Stimulated activated CD4-positive, alpha-beta T cell treated with anti-CD3 and anti-CD28 coated beads, Interleukin-15, amount 100 ng/mL, for 24 hours (primary cell): ENCODE results near the gene SPINK4.

Experiments used
- DNase-seq: peaks from one replicate; pipeline ENCODE4 v3.0.0-alpha.2; 2020

Gene SPINK4

DNA sequence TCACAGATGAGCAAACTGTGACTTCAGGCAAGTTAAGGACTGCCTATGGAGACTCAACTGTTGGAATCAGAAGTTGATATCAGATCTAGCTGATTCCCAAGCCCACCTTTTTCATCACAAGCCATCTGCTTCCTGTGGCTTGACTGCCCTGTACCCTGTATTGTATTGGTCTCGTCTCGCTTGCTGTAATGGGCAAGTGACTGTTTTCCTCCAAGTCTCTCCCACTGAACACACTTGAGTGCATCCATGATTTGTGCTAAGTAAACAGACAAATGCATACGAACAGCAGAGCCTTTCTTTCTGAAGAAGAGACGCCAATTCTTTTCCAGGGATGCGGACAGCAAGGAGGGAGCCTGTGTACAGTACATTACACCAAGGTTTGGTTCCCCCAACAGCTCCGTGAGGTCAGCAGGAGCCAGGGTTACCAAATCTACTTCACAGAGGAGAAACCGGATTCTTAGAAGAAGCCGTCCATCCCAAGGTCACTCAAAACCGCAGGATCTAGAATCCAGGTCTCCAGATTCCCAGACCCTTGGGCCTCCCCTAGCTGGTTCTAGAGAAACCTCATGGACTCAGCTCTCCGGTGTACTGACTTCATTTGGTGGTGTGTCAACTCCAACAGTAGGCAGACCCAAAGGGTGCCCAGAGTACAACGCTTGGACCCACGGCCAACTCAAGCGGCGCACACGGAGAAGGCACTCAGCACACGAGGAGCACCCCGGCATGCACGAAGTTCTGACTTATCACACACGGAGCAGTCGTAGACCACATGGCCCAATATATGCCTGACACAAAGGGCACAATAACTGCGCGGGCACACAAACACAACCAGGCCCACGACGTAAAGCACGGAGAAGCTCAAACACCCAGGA, 23.4 kb downstream of the SPINK4 start:
- DNase-seq, result no peak

GRCh38 chr9:33264003-33264472, 24.1 kb downstream of the SPINK4 start:
- DNase-seq, result peak; percentile 63

- DNase-seq, result peak; percentile 100
Measured at GRCh38 chr9:33264473-33265177, 24.7 kb downstream of the SPINK4 start, which contains the start of the genes BAG1 and CHMP5. Gene BAG1, minus strand, starts transcription at chr9:33264708. Gene CHMP5, plus strand, starts transcription at chr9:33265049. Its CDS starts 30 bp downstream, at chr9:33265079.

GRCh38 chr9:33265211-33265865, 25.4 kb downstream of the SPINK4 start:
- DNase-seq, result no peak

DNA sequence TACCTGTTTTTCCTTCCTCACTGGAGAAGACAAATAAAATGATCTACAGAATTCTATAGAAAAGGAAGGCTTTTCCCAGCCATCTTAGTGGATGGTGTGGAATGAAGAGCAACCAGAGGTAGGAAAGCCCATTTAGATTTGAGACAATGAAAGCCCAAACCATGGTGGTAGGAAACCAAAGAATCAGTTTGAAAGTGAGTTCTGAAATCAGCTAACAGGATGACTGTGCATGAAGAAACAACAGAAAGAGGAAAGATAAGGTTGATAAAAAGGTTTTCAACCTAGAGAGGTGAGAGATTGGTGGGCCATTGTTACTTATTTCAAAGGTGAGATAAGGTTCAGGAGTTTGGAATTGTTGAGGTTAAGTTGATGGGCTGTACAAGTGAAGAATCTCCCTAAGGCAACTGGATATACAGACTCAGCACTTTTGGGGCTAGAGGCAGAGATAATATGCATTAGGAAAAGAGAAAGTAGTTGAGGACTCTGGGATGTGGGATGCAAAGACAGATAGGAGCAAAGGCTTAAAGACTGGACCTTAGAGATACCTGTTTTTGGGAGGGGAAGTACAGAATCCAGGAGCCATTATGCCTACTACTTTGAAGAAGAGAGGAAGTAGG, 27.3 kb downstream of the SPINK4 start:
- no peak for DNase-seq

GRCh38 chr9:33270146-33270545, 30.2 kb downstream of the SPINK4 start:
- no peak for DNase-seq

GRCh38 chr9:33272061-33272460, 32.1 kb downstream of the SPINK4 start:
- no peak for DNase-seq

GRCh38 chr9:33273266-33273971, 33.5 kb downstream of the SPINK4 start:
- no peak for DNase-seq

GRCh38 chr9:33273972-33274328, 34.0 kb downstream of the SPINK4 start:
- no peak for DNase-seq

GRCh38 chr9:33277484-33277883, 37.5 kb downstream of the SPINK4 start:
- DNase-seq, result no peak

DNA sequence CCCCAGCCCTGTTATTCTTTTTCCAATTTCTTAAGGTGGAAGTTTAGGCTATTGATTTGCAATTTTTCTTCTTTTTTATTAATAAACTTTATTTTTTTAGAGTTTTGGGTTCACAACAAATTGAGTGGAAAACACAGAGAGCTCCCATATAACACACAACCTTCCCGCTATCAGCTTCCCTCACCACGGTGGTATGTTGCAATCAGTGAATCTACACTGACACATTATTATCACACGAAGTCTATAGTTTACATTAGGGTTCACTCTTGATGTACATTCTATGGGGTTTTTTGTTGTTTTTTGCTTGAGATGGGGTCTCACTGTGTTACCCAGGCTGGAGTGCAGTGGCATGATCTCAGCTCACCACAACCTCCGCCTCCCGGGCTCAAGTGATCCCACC, 45.5 kb downstream of the SPINK4 start:
- no peak for DNase-seq

DNA sequence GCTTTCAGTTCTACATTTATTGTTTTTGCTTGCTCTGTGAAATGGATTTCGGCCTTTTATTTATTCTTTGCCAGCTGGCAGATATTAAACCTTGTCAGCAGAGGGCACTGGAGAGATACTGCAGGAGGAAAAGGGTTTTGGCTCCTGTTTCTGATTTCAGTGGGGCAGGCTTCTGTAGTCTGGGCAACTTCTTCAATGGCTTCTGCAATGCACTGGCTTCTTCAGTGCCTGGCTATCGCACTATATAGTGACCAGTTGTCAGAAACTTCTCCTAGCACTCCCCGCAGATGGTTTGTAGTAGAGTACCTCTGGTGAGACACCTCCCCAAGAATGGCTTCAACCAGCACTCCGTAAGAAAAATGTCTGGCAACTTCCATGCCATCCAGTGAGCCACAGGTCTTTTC, 47.1 kb downstream of the SPINK4 start:
- DNase-seq, result peak; percentile 51

DNA sequence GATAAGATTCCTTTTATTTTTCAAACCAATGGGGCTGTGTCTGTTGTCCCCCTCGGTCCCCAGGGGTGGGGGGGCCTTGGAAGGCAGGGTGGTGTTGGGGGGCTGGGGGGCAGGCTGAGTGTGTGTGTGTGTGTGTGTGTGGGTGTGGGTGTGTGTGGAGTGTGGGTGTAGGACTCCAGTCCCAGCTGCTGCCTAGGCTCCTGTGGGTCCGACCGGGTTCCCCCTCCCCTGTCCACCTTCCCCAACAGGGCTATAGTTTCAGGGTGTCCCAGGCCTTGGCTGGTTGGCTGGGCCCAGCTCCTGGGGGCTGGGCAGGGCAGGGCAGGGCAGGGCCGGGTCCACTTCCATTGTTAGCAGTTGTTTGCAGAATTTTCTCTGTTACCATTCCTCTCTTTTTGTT, 48.3 kb downstream of the SPINK4 start:
- DNase-seq, result no peak

- no peak for DNase-seq
Measured at GRCh38 chr9:33288828-33289483, 49.0 kb downstream of the SPINK4 start.

GRCh38 chr9:33289496-33289895, 49.5 kb downstream of the SPINK4 start:
- DNase-seq, result peak; percentile 56

DNA sequence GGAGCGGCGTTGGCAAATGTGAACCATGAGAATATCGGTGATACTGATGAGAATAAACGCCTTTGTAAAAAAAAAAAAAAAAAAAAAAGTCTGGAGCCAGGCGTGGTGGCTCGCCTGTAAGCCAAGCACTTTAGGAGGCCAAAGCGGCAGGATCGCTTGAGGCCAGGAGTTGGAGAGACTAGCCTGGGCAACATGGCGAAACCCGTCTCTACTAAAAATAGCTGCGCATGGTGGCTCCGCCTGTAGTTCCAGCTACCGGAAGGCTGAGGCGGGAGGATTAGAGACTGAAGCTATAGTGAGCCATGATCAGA, 49.9 kb downstream of the SPINK4 start:
- no peak for DNase-seq

- DNase-seq, result peak; percentile 98
Measured at GRCh38 chr9:33290247-33291030, 50.5 kb downstream of the SPINK4 start, which contains the start of gene NFX1. Gene NFX1, plus strand, starts transcription at chr9:33290516. Its CDS starts 57 bp downstream, at chr9:33290573.

DNA sequence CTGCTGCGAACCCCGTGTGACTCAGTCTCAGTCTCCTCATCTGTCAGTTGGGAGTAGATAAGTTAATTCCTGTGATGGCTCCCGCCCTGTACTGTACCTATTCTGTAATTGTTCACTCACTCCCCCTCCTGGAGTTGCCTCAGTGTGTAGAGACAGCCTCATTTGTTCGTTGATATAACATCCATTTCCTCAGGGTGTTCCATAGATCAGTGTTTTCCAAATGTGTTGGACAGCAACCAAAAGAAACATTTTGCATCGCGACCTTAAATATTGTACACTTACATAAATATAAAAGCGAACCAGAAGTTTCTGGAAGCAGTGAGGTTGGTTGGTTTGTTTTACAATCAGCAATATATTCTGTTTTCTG, 51.0 kb downstream of the SPINK4 start:
- DNase-seq, result no peak

DNA sequence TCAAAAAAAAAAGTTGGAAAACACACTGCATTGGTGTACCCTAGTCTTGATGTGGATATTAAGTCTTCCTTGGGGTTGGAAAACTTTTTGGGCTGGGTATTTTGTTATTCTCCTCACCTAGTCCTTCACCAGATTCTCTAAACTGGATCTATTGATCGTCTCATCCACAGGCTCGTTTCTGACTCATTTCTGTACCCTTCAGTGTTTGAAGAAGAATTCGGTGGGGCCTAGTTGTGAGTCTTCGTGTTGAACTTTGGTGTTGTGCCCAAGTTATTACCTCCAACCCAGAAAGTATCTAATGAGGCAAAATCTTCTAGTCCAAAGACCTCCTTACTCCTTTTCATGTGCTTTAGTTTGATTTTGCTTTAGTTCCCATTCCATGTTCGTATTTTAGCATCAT, 51.9 kb downstream of the SPINK4 start:
- no peak for DNase-seq

GRCh38 chr9:33293782-33294181, 53.8 kb downstream of the SPINK4 start:
- no peak for DNase-seq
